Activated naive CD8-positive, alpha-beta T cell treated with anti-CD3 and anti-CD28 coated beads, Interleukin-2, amount 10 ng/mL, durations not matched to agents 7 days and 5 days (primary cell): ENCODE results near the gene ZNF426. TPM values are rescaled to one million over a fixed set of nuclear protein-coding genes. Genes with fewer than 3 reads are reported as not detected.
A peak's percentile ranks its signal among the peaks of the same experiment; 100 is the strongest.
"Not testable (repeated sequence)": the region's sequence is repeated elsewhere in the genome, so short reads cannot be mapped to it uniquely, and the experiment has no call there.

Source experiments
- ATAC-seq: fragments of 150-1000 bp; cut with Tn5 transposase; one replicate; pipeline ENCODE4 v1.10.0; 2021; ENCODE audit warnings: low read depth, moderate library complexity
- POLR2A ChIA-PET: fragments of 350-600 bp; sonication (Branson Sonifier 250); formaldehyde crosslinking; loops from one replicate; lab custom pipeline; 2021; ENCODE audit warnings: antibody characterized with exemption; lab: Charles Lee
- DNase-seq: peaks from one replicate; pipeline ENCODE4 v3.0.0; 2021
- H3K27ac Mint-ChIP-seq: one replicate; pipeline ENCODE4 v1.8.0; 2022; ENCODE audit warnings: mild to moderate bottlenecking, mixed read lengths
- H3K27me3 Mint-ChIP-seq: one replicate; pipeline ENCODE4 v1.8.0; 2022; ENCODE audit warnings: mild to moderate bottlenecking, moderate library complexity, mixed read lengths
- H3K36me3 Mint-ChIP-seq: one replicate; pipeline ENCODE4 v1.8.0; 2021; ENCODE audit warnings: mild to moderate bottlenecking, mixed read lengths
- H3K4me1 Mint-ChIP-seq: one replicate; pipeline ENCODE4 v1.8.0; 2021; ENCODE audit warnings: mixed read lengths
- H3K4me3 Mint-ChIP-seq: one replicate; pipeline ENCODE4 v1.8.0; 2022; ENCODE audit warnings: mild to moderate bottlenecking, moderate library complexity, mixed read lengths
- H3K9me3 Mint-ChIP-seq: one replicate; pipeline ENCODE4 v1.8.0; 2021; ENCODE audit warnings: mixed read lengths
- total RNA-seq, 2 experiments: library from RNA; stranded (reverse); gene quantifications; one replicate each; pipeline ENCODE4 v1.2.3, GENCODE V29; 2021

Gene ZNF426
- total RNA-seq: 10 to 100 TPM; 19.1 to 19.8 TPM

- Mint-ChIP-seq H3K27me3 (no peaks in the 10 kb centered on the region), H3K4me1 (peaks cover 7% of the 10 kb centered on the region), H3K27ac (peak within 1 kb of the TSS; percentile 99), H3K36me3 (peaks cover 54% of the 10 kb centered on the region), H3K9me3 (peaks cover 35% of the 10 kb centered on the region), H3K4me3 (peak within 1 kb of the TSS; percentile 92)
- DNase-seq (peak; percentile 88), ATAC-seq (peak; percentile 91)
- POLR2A ChIA-PET: interaction anchor here (0.6 to 1.5 kb wide), 2 partner anchors 103 to 245 kb away, joined by 3 read pairs; partner anchors contain the start of gene ZNF266
Observed at GRCh38 chr19:9538183-9539058, at the start of gene ZNF426. TSS of gene ZNF426 (minus strand) at chr19:9538645. CDS start at chr19:9536232, 2,413 bp downstream.

- POLR2A ChIA-PET: interaction anchor here (0.6 kb wide), 1 partner anchor 838 kb away, joined by 3 read pairs; no protein-coding TSS in a partner anchor
- peaks cover 14% of the 10 kb centered on the region for H3K4me1 Mint-ChIP-seq
- H3K4me3 Mint-ChIP-seq: peak overlapping the region; percentile 6
- H3K27me3 Mint-ChIP-seq: peaks cover 11% of the 10 kb centered on the region
- peaks cover 4% of the 10 kb centered on the region for H3K9me3 Mint-ChIP-seq
- no peak overlapping the region for H3K27ac Mint-ChIP-seq
- ATAC-seq: peak; percentile 48
- peak; percentile 63 for DNase-seq
- peaks cover 7% of the 10 kb centered on the region for H3K36me3 Mint-ChIP-seq
Observed at GRCh38 chr19:9586764-9587163, 48.3 kb upstream of the ZNF426 start.

- H3K9me3 Mint-ChIP-seq: peaks cover 12% of the 10 kb centered on the region
- H3K4me3 Mint-ChIP-seq: peak within 1 kb of the TSS; percentile 94
- ATAC-seq: peak; percentile 80
- peak within 1 kb of the TSS; percentile 95 for H3K27ac Mint-ChIP-seq
- peaks cover 21% of the 10 kb centered on the region for H3K4me1 Mint-ChIP-seq
- DNase-seq: peak; percentile 88
- H3K36me3 Mint-ChIP-seq: peaks cover 30% of the 10 kb centered on the region
- POLR2A ChIA-PET: interaction anchor here (0.6 to 1.5 kb wide), 6 partner anchors 19 to 444 kb away, joined by 3 to 6 read pairs (median 3); partner anchors contain the start of genes UBL5, ZNF266 and ZNF846
- H3K27me3 Mint-ChIP-seq: peaks cover 9% of the 10 kb centered on the region
Observed at GRCh38 chr19:9584073-9584833, 45.8 kb upstream of the ZNF426 start, which contains the start of gene ZNF121. TSS of gene ZNF121 (minus strand) at chr19:9584504. CDS start at chr19:9568097, 16,407 bp downstream.

- POLR2A ChIA-PET: interaction anchor here (0.6 kb wide), 1 partner anchor 272 kb away, joined by 7 read pairs; no protein-coding TSS in a partner anchor
- H3K4me3 Mint-ChIP-seq: peak overlapping the region; percentile 65
- ATAC-seq, DNase-seq, H3K27me3 Mint-ChIP-seq: not testable (repeated sequence)
- peaks cover 50% of the 10 kb centered on the region for H3K36me3 Mint-ChIP-seq
- peak overlapping the region; percentile 39 for H3K27ac Mint-ChIP-seq
- peaks cover 16% of the 10 kb centered on the region for H3K9me3 Mint-ChIP-seq
- peaks cover 21% of the 10 kb centered on the region for H3K4me1 Mint-ChIP-seq
Observed at GRCh38 chr19:9582081-9582725, 43.8 kb upstream of the ZNF426 start.

GRCh38 chr19:9580728-9581127, 42.3 kb upstream of the ZNF426 start:
- H3K9me3 Mint-ChIP-seq: peaks cover 23% of the 10 kb centered on the region
- DNase-seq: no peak
- POLR2A ChIA-PET: no interaction called here
- H3K27ac Mint-ChIP-seq: no peak overlapping the region
- no peak for ATAC-seq
- no peaks in the 10 kb centered on the region for H3K27me3 Mint-ChIP-seq
- H3K4me1 Mint-ChIP-seq: peaks cover 20% of the 10 kb centered on the region
- no peak overlapping the region for H3K4me3 Mint-ChIP-seq
- peaks cover 65% of the 10 kb centered on the region for H3K36me3 Mint-ChIP-seq

GRCh38 chr19:9570255-9570654, 31.8 kb upstream of the ZNF426 start:
- no peaks in the 10 kb centered on the region for H3K27me3 Mint-ChIP-seq
- ATAC-seq (no peak), DNase-seq (no peak)
- H3K27ac Mint-ChIP-seq: no peak overlapping the region
- POLR2A ChIA-PET: no interaction called here
- H3K9me3 Mint-ChIP-seq: peaks cover 42% of the 10 kb centered on the region
- no peaks in the 10 kb centered on the region for H3K4me1 Mint-ChIP-seq
- no peak overlapping the region for H3K4me3 Mint-ChIP-seq
- peaks cover 95% of the 10 kb centered on the region for H3K36me3 Mint-ChIP-seq

- no peak overlapping the region for H3K4me3 Mint-ChIP-seq
- peaks cover 45% of the 10 kb centered on the region for H3K9me3 Mint-ChIP-seq
- POLR2A ChIA-PET: no interaction called here
- DNase-seq (no peak), ATAC-seq (no peak)
- no peaks in the 10 kb centered on the region for H3K4me1 Mint-ChIP-seq
- H3K27me3 Mint-ChIP-seq: no peaks in the 10 kb centered on the region
- H3K27ac Mint-ChIP-seq: no peak overlapping the region
- peaks cover 91% of the 10 kb centered on the region for H3K36me3 Mint-ChIP-seq
Observed at GRCh38 chr19:9566729-9567128, 28.3 kb upstream of the ZNF426 start.

- H3K4me3 Mint-ChIP-seq: no peak overlapping the region
- H3K27ac Mint-ChIP-seq: no peak overlapping the region
- H3K9me3 Mint-ChIP-seq: peaks cover 42% of the 10 kb centered on the region
- H3K36me3 Mint-ChIP-seq: peaks cover 91% of the 10 kb centered on the region
- H3K27me3 Mint-ChIP-seq: no peaks in the 10 kb centered on the region
- POLR2A ChIA-PET: interaction anchor here (0.5 to 0.6 kb wide), 2 partner anchors 17 to 18 kb away, joined by 6 to 7 read pairs; partner anchors contain the start of gene ZNF121
- no peak for ATAC-seq
- DNase-seq: no peak
- H3K4me1 Mint-ChIP-seq: no peaks in the 10 kb centered on the region
Observed at GRCh38 chr19:9565900-9566705, 27.7 kb upstream of the ZNF426 start.

- Mint-ChIP-seq H3K27me3 (no peaks in the 10 kb centered on the region), H3K9me3 (peaks cover 15% of the 10 kb centered on the region)
Observed at GRCh38 chr19:9552536-9553274, 14.3 kb upstream of the ZNF426 start.

GRCh38 chr19:9547870-9548269, 9.4 kb upstream of the ZNF426 start:
- DNase-seq: no peak
- Mint-ChIP-seq H3K9me3 (peaks cover 16% of the 10 kb centered on the region), H3K4me1 (no peaks in the 10 kb centered on the region), H3K4me3 (no peak overlapping the region), H3K27ac (no peak overlapping the region), H3K36me3 (peaks cover 6% of the 10 kb centered on the region), H3K27me3 (no peaks in the 10 kb centered on the region)
- POLR2A ChIA-PET: no interaction called here
- ATAC-seq: no peak

More at GRCh38 chr19:9552536-9553274, 14.3 kb upstream of the ZNF426 start:
- no peak for DNase-seq
- no peak for ATAC-seq
- H3K4me3 Mint-ChIP-seq: no peak overlapping the region
- H3K4me1 Mint-ChIP-seq: no peaks in the 10 kb centered on the region
- H3K36me3 Mint-ChIP-seq: peaks cover 20% of the 10 kb centered on the region
- POLR2A ChIA-PET: no interaction called here
- H3K27ac Mint-ChIP-seq: no peak overlapping the region

- POLR2A ChIA-PET, ATAC-seq, H3K27ac Mint-ChIP-seq, H3K4me1 Mint-ChIP-seq, H3K4me3 Mint-ChIP-seq, H3K27me3 Mint-ChIP-seq, DNase-seq: not testable (repeated sequence)
- H3K9me3 Mint-ChIP-seq: peaks cover 19% of the 10 kb centered on the region
- peaks cover 25% of the 10 kb centered on the region for H3K36me3 Mint-ChIP-seq
Observed at GRCh38 chr19:9541281-9541680, 2.8 kb upstream of the ZNF426 start.
